Mononuclear cell (primary cell): ENCODE measurements around the gene CSF1. TPM values are rescaled to one million over a fixed set of nuclear protein-coding genes. Genes with fewer than 3 reads are reported as not detected.

Source experiments
- H3K27me3 ChIP-seq: 2 replicates; pipeline ENCODE4 v1.6.0; 2011; ENCODE audit warnings: low read length, control low read depth; ENCODE audit not compliant: insufficient read depth
- H3K4me1 ChIP-seq: 2 replicates; pipeline ENCODE4 v1.5.1; 2011; ENCODE audit warnings: mild to moderate bottlenecking, low read length, control low read depth; ENCODE audit not compliant: insufficient read depth
- H3K4me3 ChIP-seq: 2 replicates; pipeline ENCODE4 v1.5.1; 2011; ENCODE audit warnings: mild to moderate bottlenecking, low read length, moderate library complexity
- H3K9me3 ChIP-seq: 2 replicates; pipeline ENCODE4 v1.5.1; 2011; ENCODE audit warnings: low read depth, mild to moderate bottlenecking, control low read depth, low read length
- total RNA-seq: library from RNA; depleted of rRNA; stranded (reverse); fragments of >200 nt; gene quantifications from one replicate; pipeline ENCODE4 v1.2.3, GENCODE V29; 2012

The CSF1 gene
- total RNA-seq, 1 donor, result 10.2 TPM

- Histone ChIP-seq H3K27me3 (peaks cover 8% of the 10 kb centered on the region), H3K4me1 (peaks cover 33% of the 10 kb centered on the region), H3K4me3 (no peak overlapping the region), H3K9me3 (no peaks in the 10 kb centered on the region)
These were observed 6.4 kb upstream of the CSF1 start for GRCh38 chr1:109904105-109904817.

- Histone ChIP-seq H3K9me3 (no peaks in the 10 kb centered on the region), H3K27me3 (peaks cover 19% of the 10 kb centered on the region), H3K4me1 (peaks cover 26% of the 10 kb centered on the region), H3K4me3 (no peak overlapping the region)
These were observed 5.2 kb upstream of the CSF1 start for GRCh38 chr1:109905491-109905890.

- H3K9me3 ChIP-seq, result no peaks in the 10 kb centered on the region
- peaks cover 25% of the 10 kb centered on the region for H3K4me1 ChIP-seq
- no peak overlapping the region for H3K4me3 ChIP-seq
- peaks cover 21% of the 10 kb centered on the region for H3K27me3 ChIP-seq
These were observed 4.3 kb upstream of the CSF1 start for GRCh38 chr1:109906160-109906838.

GRCh38 chr1:109906839-109907180, 3.8 kb upstream of the CSF1 start:
- H3K4me1 ChIP-seq, result peaks cover 30% of the 10 kb centered on the region
- H3K9me3 ChIP-seq, result no peaks in the 10 kb centered on the region
- no peak overlapping the region for H3K4me3 ChIP-seq
- H3K27me3 ChIP-seq, result peaks cover 27% of the 10 kb centered on the region

- Histone ChIP-seq H3K4me3 (no peak overlapping the region), H3K27me3 (peaks cover 31% of the 10 kb centered on the region), H3K4me1 (peaks cover 33% of the 10 kb centered on the region), H3K9me3 (no peaks in the 10 kb centered on the region)
These were observed 3.4 kb upstream of the CSF1 start for GRCh38 chr1:109907190-109907774.

GRCh38 chr1:109908836-109909235, 1.8 kb upstream of the CSF1 start:
- Histone ChIP-seq H3K9me3 (no peaks in the 10 kb centered on the region), H3K4me1 (peaks cover 33% of the 10 kb centered on the region), H3K4me3 (no peak overlapping the region), H3K27me3 (peaks cover 34% of the 10 kb centered on the region)

GRCh38 chr1:109909561-109909960, 1.1 kb upstream of the CSF1 start:
- H3K4me1 ChIP-seq, result peaks cover 33% of the 10 kb centered on the region
- H3K4me3 ChIP-seq, result no peak overlapping the region
- peaks cover 34% of the 10 kb centered on the region for H3K27me3 ChIP-seq
- H3K9me3 ChIP-seq, result no peaks in the 10 kb centered on the region

- peak overlapping the region; percentile 54 for H3K4me3 ChIP-seq
- H3K9me3 ChIP-seq, result no peaks in the 10 kb centered on the region
- H3K4me1 ChIP-seq, result peaks cover 25% of the 10 kb centered on the region
- H3K27me3 ChIP-seq, result peaks cover 34% of the 10 kb centered on the region
These were observed 532 bp downstream of the CSF1 start for GRCh38 chr1:109910963-109911798.

GRCh38 chr1:109912214-109912861, 1.7 kb downstream of the CSF1 start:
- Histone ChIP-seq H3K9me3 (no peaks in the 10 kb centered on the region), H3K27me3 (peaks cover 33% of the 10 kb centered on the region), H3K4me3 (no peak overlapping the region), H3K4me1 (peaks cover 16% of the 10 kb centered on the region)

GRCh38 chr1:109912873-109913272, 2.2 kb downstream of the CSF1 start:
- Histone ChIP-seq H3K27me3 (peaks cover 28% of the 10 kb centered on the region), H3K4me1 (peaks cover 16% of the 10 kb centered on the region), H3K9me3 (no peaks in the 10 kb centered on the region), H3K4me3 (no peak overlapping the region)

- Histone ChIP-seq H3K9me3 (no peaks in the 10 kb centered on the region), H3K4me1 (peaks cover 16% of the 10 kb centered on the region), H3K27me3 (peaks cover 26% of the 10 kb centered on the region), H3K4me3 (no peak overlapping the region)
These were observed 2.8 kb downstream of the CSF1 start for GRCh38 chr1:109913360-109913879.

GRCh38 chr1:109914587-109915240, 4.1 kb downstream of the CSF1 start:
- peaks cover 21% of the 10 kb centered on the region for H3K27me3 ChIP-seq
- H3K9me3 ChIP-seq, result no peaks in the 10 kb centered on the region
- peaks cover 16% of the 10 kb centered on the region for H3K4me1 ChIP-seq
- H3K4me3 ChIP-seq, result no peak overlapping the region

GRCh38 chr1:109917051-109917767, 6.6 kb downstream of the CSF1 start:
- H3K4me1 ChIP-seq, result no peaks in the 10 kb centered on the region
- H3K9me3 ChIP-seq, result no peaks in the 10 kb centered on the region
- H3K27me3 ChIP-seq, result peaks cover 3% of the 10 kb centered on the region
- H3K4me3 ChIP-seq, result no peak overlapping the region
